IPS DF 6.9 (cell line): ENCODE results near the gene GSS.

Experiments used
- DNase-seq: peaks from one replicate; pipeline ENCODE4 v3.0.0-alpha.2; 2013; ENCODE audit warnings: low read depth, low spot score
- H3K27ac ChIP-seq: one replicate; pipeline ENCODE4 v1.5.1; 2013; ENCODE audit warnings: low read length, control low read depth
- H3K27me3 ChIP-seq: 2 replicates; pipeline ENCODE4 v1.6.1; 2013; ENCODE audit warnings: mild to moderate bottlenecking, low read length; ENCODE audit not compliant: control insufficient read depth, insufficient read depth
- H3K36me3 ChIP-seq: 2 replicates; pipeline ENCODE4 v1.6.1; 2013; ENCODE audit warnings: low read length; ENCODE audit not compliant: control insufficient read depth, insufficient read depth
- H3K4me1 ChIP-seq: 2 replicates; pipeline ENCODE4 v1.6.1; 2013; ENCODE audit warnings: low read length; ENCODE audit not compliant: control insufficient read depth, insufficient read depth
- H3K4me3 ChIP-seq: 2 replicates; pipeline ENCODE4 v1.5.1; 2013; ENCODE audit warnings: mild to moderate bottlenecking, low read length
- H3K9me3 ChIP-seq: 2 replicates; pipeline ENCODE4 v1.6.1; 2013; ENCODE audit warnings: low read length, inconsistent platforms; ENCODE audit not compliant: control insufficient read depth, insufficient read depth
- WGBS: extraction: QIAGEN DNeasy Blood & Tissue Kit; methylation state at CpG from one replicate; pipeline ENCODE4 v1.1.7; 2013; ENCODE audit warnings: mixed read lengths, missing lambda C conversion rate; ENCODE audit not compliant: insufficient read length, insufficient coverage; 5-methylcytosine and 5-hydroxymethylcytosine counted together

GSS gene

GRCh38 chr20:34955231-34956040 is at the start of gene GSS, which contains the start of gene MYH7B:
Gene GSS (minus strand): TSS chr20:34955806. CDS start chr20:34951852, 3,954 bp downstream.
Gene MYH7B (plus strand): TSS chr20:34955868. CDS start chr20:34978006, 22,138 bp downstream.
- Histone ChIP-seq H3K9me3 (no peaks in the 10 kb centered on the region), H3K36me3 (no peaks in the 10 kb centered on the region), H3K4me1 (peaks cover 3% of the 10 kb centered on the region; the same call in 1 of the 2 replicates), H3K4me3 (peak within 1 kb of the TSS; percentile 47; the same call in 1 of the 2 replicates), H3K27ac (no peak within 1 kb of the TSS), H3K27me3 (no peaks in the 10 kb centered on the region)
- no CpG with 5 or more reads among the region's 62 CpGs for WGBS
- peak; percentile 96 for DNase-seq

- H3K4me3 ChIP-seq, result no peak overlapping the region
- no CpG with 5 or more reads among the region's 20 CpGs for WGBS
- no peak for DNase-seq
- H3K27me3 ChIP-seq, result no peaks in the 10 kb centered on the region
- no peaks in the 10 kb centered on the region for H3K4me1 ChIP-seq
- no peak overlapping the region for H3K27ac ChIP-seq
- H3K9me3 ChIP-seq, result no peaks in the 10 kb centered on the region
- H3K36me3 ChIP-seq, result peaks cover 68% of the 10 kb centered on the region
These were observed 49.3 kb upstream of the GSS start for GRCh38 chr20:35004749-35005462.

- Histone ChIP-seq H3K4me1 (no peaks in the 10 kb centered on the region), H3K27ac (no peak overlapping the region), H3K27me3 (no peaks in the 10 kb centered on the region), H3K4me3 (no peak overlapping the region), H3K36me3 (peaks cover 64% of the 10 kb centered on the region), H3K9me3 (no peaks in the 10 kb centered on the region)
- WGBS, result no CpG with 5 or more reads among the region's 18 CpGs
- no peak for DNase-seq
These were observed 48.6 kb upstream of the GSS start for GRCh38 chr20:35004051-35004725.

GRCh38 chr20:35003211-35004031 is 47.8 kb upstream of the GSS start:
- no peak for DNase-seq
- Histone ChIP-seq H3K4me3 (no peak overlapping the region), H3K36me3 (peaks cover 62% of the 10 kb centered on the region), H3K4me1 (no peaks in the 10 kb centered on the region; the same call in 1 of the 2 replicates), H3K9me3 (no peaks in the 10 kb centered on the region), H3K27ac (no peak overlapping the region), H3K27me3 (no peaks in the 10 kb centered on the region)
- no CpG with 5 or more reads among the region's 25 CpGs for WGBS

GRCh38 chr20:35002426-35003210 is 47.0 kb upstream of the GSS start:
- no peaks in the 10 kb centered on the region for H3K27me3 ChIP-seq
- H3K4me1 ChIP-seq, result no peaks in the 10 kb centered on the region; the same call in 1 of the 2 replicates
- no peak overlapping the region for H3K4me3 ChIP-seq
- peaks cover 56% of the 10 kb centered on the region for H3K36me3 ChIP-seq
- no peaks in the 10 kb centered on the region for H3K9me3 ChIP-seq
- WGBS, result no CpG with 5 or more reads among the region's 10 CpGs
- DNase-seq, result no peak
- no peak overlapping the region for H3K27ac ChIP-seq

GRCh38 chr20:35001596-35002362 is 46.2 kb upstream of the GSS start:
- no CpG with 5 or more reads among the region's 15 CpGs for WGBS

GRCh38 chr20:35000922-35001595 is 45.5 kb upstream of the GSS start:
- H3K4me3 ChIP-seq, result no peak overlapping the region
- no peak overlapping the region for H3K27ac ChIP-seq
- no peaks in the 10 kb centered on the region for H3K9me3 ChIP-seq
- DNase-seq, result no peak
- peaks cover 53% of the 10 kb centered on the region for H3K36me3 ChIP-seq
- no CpG with 5 or more reads among the region's 28 CpGs for WGBS
- H3K4me1 ChIP-seq, result no peaks in the 10 kb centered on the region; the same call in 1 of the 2 replicates
- H3K27me3 ChIP-seq, result no peaks in the 10 kb centered on the region

More at GRCh38 chr20:35001596-35002362, 46.2 kb upstream of the GSS start:
- H3K27ac ChIP-seq, result no peak overlapping the region
- H3K27me3 ChIP-seq, result no peaks in the 10 kb centered on the region
- no peak overlapping the region for H3K4me3 ChIP-seq
- no peak for DNase-seq
- H3K4me1 ChIP-seq, result no peaks in the 10 kb centered on the region; the same call in 1 of the 2 replicates
- H3K9me3 ChIP-seq, result no peaks in the 10 kb centered on the region
- H3K36me3 ChIP-seq, result peaks cover 56% of the 10 kb centered on the region

- no peak overlapping the region for H3K27ac ChIP-seq
- DNase-seq, result no peak
- no CpG with 5 or more reads among the region's 28 CpGs for WGBS
- H3K4me3 ChIP-seq, result no peak overlapping the region
- no peaks in the 10 kb centered on the region for H3K27me3 ChIP-seq
- H3K36me3 ChIP-seq, result peaks cover 48% of the 10 kb centered on the region
- no peaks in the 10 kb centered on the region; the same call in 1 of the 2 replicates for H3K4me1 ChIP-seq
- H3K9me3 ChIP-seq, result no peaks in the 10 kb centered on the region
These were observed 44.8 kb upstream of the GSS start for GRCh38 chr20:35000311-35000921.
